HL-60 (cell line): ENCODE measurements around the gene STK40.

ENCODE experiments used
- DNase-seq, 2 experiments: peaks; one replicate each; pipeline ENCODE4 v3.0.0-alpha.2; 2010 to 2020; ENCODE audit warnings: low read depth in 1 of 2, low spot score in 1 of 2
- H3K27ac ChIP-seq: fragments of 250-450 bp; sonication (Bioruptor Pico); replicated peaks from 2 replicates; pipeline ENCODE4 v1.5.1; 2020; ENCODE audit warnings: mild to moderate bottlenecking, moderate library complexity
- H3K27me3 ChIP-seq: fragments of 250-450 bp; sonication (Bioruptor Pico); 2 replicates; pipeline ENCODE4 v1.5.1; 2021; ENCODE audit warnings: mild to moderate bottlenecking, moderate library complexity; ENCODE audit not compliant: insufficient read depth, poor library complexity, severe bottlenecking
- H3K4me3 ChIP-seq: replicated peaks from 2 replicates; pipeline ENCODE4 v1.5.1; 2011; ENCODE audit warnings: mild to moderate bottlenecking, control low read depth, low read length; ENCODE audit not compliant: insufficient read depth
- CTCF ChIP-seq: IDR thresholded peaks from one replicate; pipeline ENCODE4 v1.5.1; 2011; ENCODE audit warnings: low read length, control low read depth, inconsistent platforms; ENCODE audit not compliant: insufficient read depth
- GABPA ChIP-seq: IDR thresholded peaks from 2 replicates; pipeline ENCODE4 v1.6.1; 2012; ENCODE audit warnings: low read depth
- POLR2AphosphoS5 ChIP-seq: IDR thresholded peaks from 2 replicates; pipeline ENCODE4 v1.6.1; 2012; ENCODE audit warnings: low read depth
- REST ChIP-seq: IDR thresholded peaks from 2 replicates; pipeline ENCODE4 v1.6.1; 2012; ENCODE audit warnings: low read depth; ENCODE audit not compliant: insufficient replicate concordance
- SPI1 ChIP-seq: IDR thresholded peaks from 2 replicates; pipeline ENCODE4 v1.6.1; 2012; ENCODE audit warnings: low read depth, mild to moderate bottlenecking, borderline replicate concordance

Gene STK40

GRCh38 chr1:36297062-36297461, 88.7 kb downstream of the STK40 start:
- TF ChIP-seq POLR2AphosphoS5 (no peak), SPI1 (no peak), CTCF (no peak), GABPA (no peak), REST (no peak)
- no peak overlapping the region for H3K4me3 ChIP-seq
- no peak overlapping the region for H3K27ac ChIP-seq
- H3K27me3 ChIP-seq = no peaks in the 10 kb centered on the region
- no peak for DNase-seq

- Histone ChIP-seq H3K27ac (no peak overlapping the region), H3K4me3 (no peak overlapping the region), H3K27me3 (no peaks in the 10 kb centered on the region)
- no peak for TF ChIP-seq CTCF
- TF ChIP-seq REST = no peak
- no peak for TF ChIP-seq GABPA
- no peak for DNase-seq
These were observed 90.3 kb downstream of the STK40 start for GRCh38 chr1:36295390-36295789.
